WTC11 (cell line): ENCODE results near the gene MIA3. TPM values are rescaled to one million over a fixed set of nuclear protein-coding genes. Genes with fewer than 3 reads are reported as not detected.

Experiments
- ATAC-seq: fragments of 200-7000 bp; cut with Tn5 transposase; 2 replicates; pipeline ENCODE4 v1.10.0; 2021; ENCODE audit warnings: mild to moderate bottlenecking, moderate library complexity
- CTCF ChIA-PET: fragments of 300-600 bp; sonication (Branson Sonifier 250); formaldehyde crosslinking; loops from one replicate; lab custom pipeline; 2021; ENCODE audit warnings: antibody characterized with exemption; lab: Charles Lee
- POLR2A ChIA-PET: fragments of 350-600 bp; sonication (Branson Sonifier 250); formaldehyde crosslinking; loops from one replicate; lab custom pipeline; 2021; ENCODE audit warnings: antibody characterized with exemption; lab: Charles Lee
- DNase-seq: peaks from one replicate; pipeline ENCODE4 v3.0.0; 2021; ENCODE audit warnings: low spot score
- H3K27ac Mint-ChIP-seq: 2 replicates; pipeline ENCODE4 v1.8.0; 2021; ENCODE audit warnings: mixed read lengths
- H3K27me3 Mint-ChIP-seq: 2 replicates; pipeline ENCODE4 v1.8.0; 2021; ENCODE audit warnings: low read depth, mild to moderate bottlenecking, moderate library complexity, mixed read lengths
- H3K36me3 Mint-ChIP-seq: 2 replicates; pipeline ENCODE4 v1.8.0; 2021; ENCODE audit warnings: mixed read lengths
- H3K4me1 Mint-ChIP-seq: 2 replicates; pipeline ENCODE4 v1.8.0; 2022; ENCODE audit warnings: mixed read lengths
- H3K4me3 Mint-ChIP-seq: 2 replicates; pipeline ENCODE4 v1.8.0; 2021; ENCODE audit warnings: mild to moderate bottlenecking, moderate library complexity, mixed read lengths
- H3K9me3 Mint-ChIP-seq: 2 replicates; pipeline ENCODE4 v1.8.0; 2021; ENCODE audit warnings: mixed read lengths
- AR ChIP-seq: fragments of 250-450 bp; sonication (Bioruptor Pico); IDR thresholded peaks from 2 replicates; pipeline ENCODE4 v1.9.0; 2021; ENCODE audit warnings: mild to moderate bottlenecking
- E2F1 ChIP-seq: sonication (generic); formaldehyde crosslinking; IDR thresholded peaks from 2 replicates; pipeline ENCODE4 v1.8.0; 2022; ENCODE audit warnings: mild to moderate bottlenecking, missing genetic modification reagents
- E2F4 ChIP-seq: sonication (generic); formaldehyde crosslinking; IDR thresholded peaks from 2 replicates; pipeline ENCODE4 v1.8.1; 2022; ENCODE audit warnings: low read depth, mild to moderate bottlenecking, moderate library complexity, missing genetic modification reagents, borderline replicate concordance
- ESRRA ChIP-seq: sonication (generic); formaldehyde crosslinking; IDR thresholded peaks from 2 replicates; pipeline ENCODE4 v1.8.1; 2022; ENCODE audit warnings: mild to moderate bottlenecking, missing genetic modification reagents, borderline replicate concordance
- FOXP1 ChIP-seq: sonication (generic); formaldehyde crosslinking; IDR thresholded peaks from 2 replicates; pipeline ENCODE4 v1.8.0; 2022; ENCODE audit warnings: missing genetic modification reagents, mild to moderate bottlenecking, moderate library complexity, borderline replicate concordance
- NFE2L1 ChIP-seq: sonication (generic); formaldehyde crosslinking; IDR thresholded peaks from 2 replicates; pipeline ENCODE4 v1.8.1; 2023; ENCODE audit warnings: missing genetic modification reagents
- NFYB ChIP-seq: sonication (generic); formaldehyde crosslinking; conservative IDR thresholded peaks from 2 replicates; pipeline ENCODE4 v1.8.0; 2022; ENCODE audit warnings: low read depth, missing genetic modification reagents
- PREB ChIP-seq: sonication (generic); formaldehyde crosslinking; IDR thresholded peaks from 2 replicates; pipeline ENCODE4 v1.8.1; 2022; ENCODE audit warnings: mild to moderate bottlenecking, missing genetic modification reagents, moderate library complexity, borderline replicate concordance
- RORB ChIP-seq: fragments of 250-450 bp; sonication (Bioruptor Pico); IDR thresholded peaks from 2 replicates; pipeline ENCODE4 v1.9.0; 2021; ENCODE audit warnings: mild to moderate bottlenecking
- ZBTB21 ChIP-seq: sonication (generic); formaldehyde crosslinking; IDR thresholded peaks from 2 replicates; pipeline ENCODE4 v1.8.1; 2023; ENCODE audit warnings: mild to moderate bottlenecking, missing genetic modification reagents, borderline replicate concordance
- ZNF219 ChIP-seq: sonication (generic); formaldehyde crosslinking; IDR thresholded peaks from 2 replicates; pipeline ENCODE4 v1.8.0; 2023; ENCODE audit warnings: missing genetic modification reagents, mild to moderate bottlenecking, borderline replicate concordance
- ZNF263 ChIP-seq: sonication (generic); formaldehyde crosslinking; IDR thresholded peaks from 2 replicates; pipeline ENCODE4 v1.8.1; 2022; ENCODE audit warnings: low read depth, mild to moderate bottlenecking, moderate library complexity, missing genetic modification reagents
- ZNF281 ChIP-seq: sonication (generic); formaldehyde crosslinking; IDR thresholded peaks from 2 replicates; pipeline ENCODE4 v1.8.0; 2023; ENCODE audit warnings: mild to moderate bottlenecking, missing genetic modification reagents
- ZNF423 ChIP-seq: fragments of 250-450 bp; sonication (Bioruptor Pico); IDR thresholded peaks from 2 replicates; pipeline ENCODE4 v2.1.2; 2022; ENCODE audit warnings: mild to moderate bottlenecking, moderate library complexity
- ZNF671 ChIP-seq: fragments of 250-450 bp; sonication (Bioruptor Pico); IDR thresholded peaks from 2 replicates; pipeline ENCODE4 v1.8.0; 2021; ENCODE audit warnings: mild to moderate bottlenecking
- total RNA-seq: library from RNA; stranded (reverse); gene quantifications from 3 replicates; pipeline ENCODE4 v1.2.3, GENCODE V29; 2021

The MIA3 gene
- total RNA-seq, 1 experiment from 2014 or later, result 70.0 TPM

GRCh38 chr1:222596696-222597095 is 21.2 kb upstream of the MIA3 start:
- CTCF ChIA-PET, result no interaction called here
- TF ChIP-seq E2F4 (CRISPR knock-in tag) (no peak), ZNF423 (CRISPR knock-in tag) (no peak), ZNF281 (CRISPR knock-in tag) (no peak), ZNF671 (no peak), NFE2L1 (CRISPR knock-in tag) (no peak), RORB (CRISPR knock-in tag) (no peak), ZNF219 (CRISPR knock-in tag) (no peak)
- Mint-ChIP-seq H3K36me3 (no peaks in the 10 kb centered on the region), H3K4me3 (no peak overlapping the region), H3K9me3 (peaks cover 10% of the 10 kb centered on the region), H3K27ac (no peak overlapping the region), H3K27me3 (peaks cover 9% of the 10 kb centered on the region), H3K4me1 (no peaks in the 10 kb centered on the region)
- POLR2A ChIA-PET, result no interaction called here
- ATAC-seq, result no peak
- no peak for DNase-seq

- H3K4me3 Mint-ChIP-seq, result no peak overlapping the region
- H3K4me1 Mint-ChIP-seq, result no peaks in the 10 kb centered on the region
- H3K36me3 Mint-ChIP-seq, result no peaks in the 10 kb centered on the region
- TF ChIP-seq E2F1 (CRISPR knock-in tag), result no peak
- TF ChIP-seq NFYB (CRISPR knock-in tag), result no peak
- TF ChIP-seq ZBTB21, result no peak
- TF ChIP-seq AR (CRISPR knock-in tag), result no peak
- TF ChIP-seq FOXP1, result no peak
- no peak for TF ChIP-seq ZNF263 (CRISPR knock-in tag)
- no peak for TF ChIP-seq ESRRA (CRISPR knock-in tag)
- no peak for TF ChIP-seq RORB (CRISPR knock-in tag)
- no peak for TF ChIP-seq PREB (CRISPR knock-in tag)
- DNase-seq (no peak), ATAC-seq (no peak)
- H3K9me3 Mint-ChIP-seq, result 0 out of 2 replicates have a peak, but pooled peaks cover 3% of the 10 kb centered on the region
- no peak overlapping the region for H3K27ac Mint-ChIP-seq
- peaks cover 8% of the 10 kb centered on the region for H3K27me3 Mint-ChIP-seq
- POLR2A ChIA-PET, result no interaction called here
- CTCF ChIA-PET, result no interaction called here
These were observed 17.6 kb upstream of the MIA3 start for GRCh38 chr1:222600281-222600680.
